Stimulated activated CD8-positive, alpha-beta memory T cell treated with anti-CD3 and anti-CD28 coated beads, Interleukin-12 subunit alpha, Interleukin-12 subunit beta, amount 100 ng/mL, for 24 hours (primary cell): ENCODE data around the gene SHISA7.
A peak's percentile ranks its signal among the peaks of the same experiment; 100 is the strongest.
"Not testable (repeated sequence)": the region's sequence is repeated elsewhere in the genome, so short reads cannot be mapped to it uniquely, and the experiment has no call there.

ENCODE experiments used
- DNase-seq: peaks from one replicate; pipeline ENCODE4 v3.0.0-alpha.2; 2020; ENCODE audit errors: extremely low read depth

The SHISA7 gene

DNA sequence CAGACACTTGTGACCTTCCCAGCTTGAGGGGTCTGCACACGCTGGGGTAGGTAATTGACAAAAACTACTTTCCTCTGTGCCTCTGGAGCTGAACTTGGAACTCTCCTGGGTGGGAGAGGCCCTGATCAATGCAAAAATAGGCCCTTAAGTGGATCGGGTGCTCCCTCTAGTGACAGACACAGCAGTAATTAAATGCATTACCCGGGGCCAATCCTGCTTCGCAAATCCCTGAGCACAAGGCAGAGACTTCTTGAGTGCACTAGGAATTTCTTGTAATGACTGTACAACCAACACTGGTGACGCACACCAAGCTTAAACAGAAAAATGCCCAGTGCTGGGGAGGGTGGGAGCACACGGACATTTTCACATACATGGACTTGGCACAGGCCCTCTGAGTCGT is 24.9 kb downstream of the SHISA7 start:
- no peak for DNase-seq

DNA sequence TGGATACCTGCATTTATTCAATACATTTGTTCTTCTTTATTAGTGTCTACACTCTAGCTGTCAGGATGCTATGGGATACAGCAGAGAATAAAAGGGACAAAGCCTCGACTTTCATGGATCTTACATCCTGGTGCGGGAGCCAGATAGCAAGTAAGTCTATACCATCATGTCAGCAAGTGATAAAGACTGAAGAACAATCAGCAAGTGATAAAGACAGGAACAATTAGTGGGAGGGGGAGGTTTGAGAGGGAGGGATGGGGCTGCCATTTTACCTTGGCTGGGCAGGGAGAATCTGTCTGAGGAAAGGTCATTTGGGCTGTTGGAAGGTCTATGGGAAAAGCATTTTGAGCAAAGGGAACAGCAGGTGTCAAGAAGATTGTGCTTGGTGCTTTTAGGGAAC is 32.9 kb downstream of the SHISA7 start:
- DNase-seq = no peak

DNA sequence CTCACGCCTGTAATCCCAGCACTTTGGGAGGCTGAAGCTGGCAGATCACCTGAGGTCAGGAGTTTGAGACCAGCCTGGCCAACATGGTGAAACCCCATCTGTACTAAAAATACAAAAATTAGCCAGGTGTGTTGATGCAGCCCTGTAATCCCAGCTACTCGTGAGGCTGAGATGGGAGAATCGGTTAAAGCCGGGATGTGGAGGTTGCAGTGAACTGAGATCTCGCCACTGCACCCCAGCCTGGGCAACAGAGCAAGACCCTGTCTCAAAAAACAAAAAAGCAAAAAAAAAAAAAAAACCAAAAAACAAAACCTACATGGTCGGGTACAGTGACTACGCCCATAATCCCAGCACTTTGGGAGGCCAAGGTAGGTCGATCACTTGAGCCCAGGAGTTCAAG is 33.9 kb downstream of the SHISA7 start:
- not testable (repeated sequence) for DNase-seq

DNA sequence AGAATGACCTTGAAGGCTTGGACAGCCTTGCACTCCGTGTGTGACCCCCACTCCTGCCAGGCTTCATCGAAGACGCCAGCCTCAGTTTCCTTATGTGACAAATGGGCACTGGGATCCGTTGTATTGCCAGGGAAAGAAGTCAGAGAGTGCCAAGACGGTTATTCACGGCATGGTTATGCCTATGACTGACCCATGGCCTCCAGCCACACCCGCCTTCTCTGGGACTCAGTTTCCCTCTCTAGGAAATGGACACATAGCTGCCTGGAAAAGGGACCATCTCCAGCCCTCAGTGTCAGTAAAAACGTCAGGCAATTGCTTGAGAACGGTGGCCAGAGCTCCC is 34.6 kb downstream of the SHISA7 start:
- DNase-seq = no peak

DNA sequence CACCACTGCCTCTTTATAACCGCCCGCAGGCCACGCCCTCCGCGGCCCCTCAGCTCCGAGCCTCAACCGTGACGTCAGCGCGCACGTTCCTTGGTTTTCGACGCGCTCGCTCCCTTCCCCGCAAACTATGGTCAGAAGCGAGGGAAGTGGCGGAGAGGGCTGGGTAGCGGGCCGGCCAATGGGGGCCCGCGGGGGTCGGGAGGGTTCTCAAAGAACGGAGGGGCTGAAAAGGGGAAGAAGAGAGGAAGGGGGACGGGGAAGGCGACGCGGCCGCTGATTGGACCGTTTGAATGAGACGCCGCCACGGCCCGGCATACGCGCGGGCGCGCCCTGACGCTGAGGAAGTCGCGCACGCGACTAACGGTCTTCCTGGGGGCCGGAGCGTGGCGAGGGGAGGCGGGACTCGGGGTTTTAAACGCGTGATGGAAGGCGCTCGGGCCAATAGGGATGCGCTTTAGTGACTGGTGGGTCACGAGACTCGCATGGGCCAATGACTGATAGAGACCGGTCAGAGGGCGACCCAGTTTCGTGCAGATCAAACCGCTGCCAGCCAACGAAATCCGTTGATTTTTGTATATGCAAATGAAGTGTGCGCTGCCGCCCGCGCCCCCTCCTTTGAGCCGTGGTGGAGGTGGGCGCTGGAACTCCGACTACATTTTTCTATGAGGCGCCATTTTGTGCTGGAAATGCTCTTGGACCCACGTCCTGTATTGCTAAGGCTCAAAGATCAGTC is 35.1 kb downstream of the SHISA7 start:
- DNase-seq = peak; percentile 92

DNA sequence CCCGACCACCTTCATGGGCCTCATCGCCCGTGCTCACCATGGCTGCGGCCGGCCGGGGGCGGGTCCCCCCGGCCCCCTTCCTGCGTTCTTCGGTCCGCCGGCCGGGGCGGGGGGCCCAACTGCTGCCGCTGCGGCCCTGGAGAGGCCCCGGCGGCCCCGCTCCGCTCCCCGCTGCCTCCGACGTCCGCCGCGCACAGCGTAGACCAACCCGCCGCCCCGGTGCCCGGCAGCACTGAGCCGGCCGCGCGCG is 35.6 kb downstream of the SHISA7 start, which contains the start of gene UBE2S:
Gene UBE2S (minus strand): TSS at position 239 of the 250 bp plus-strand sequence. CDS start 199 bp downstream, at position 40.
- not testable (repeated sequence) for DNase-seq

DNA sequence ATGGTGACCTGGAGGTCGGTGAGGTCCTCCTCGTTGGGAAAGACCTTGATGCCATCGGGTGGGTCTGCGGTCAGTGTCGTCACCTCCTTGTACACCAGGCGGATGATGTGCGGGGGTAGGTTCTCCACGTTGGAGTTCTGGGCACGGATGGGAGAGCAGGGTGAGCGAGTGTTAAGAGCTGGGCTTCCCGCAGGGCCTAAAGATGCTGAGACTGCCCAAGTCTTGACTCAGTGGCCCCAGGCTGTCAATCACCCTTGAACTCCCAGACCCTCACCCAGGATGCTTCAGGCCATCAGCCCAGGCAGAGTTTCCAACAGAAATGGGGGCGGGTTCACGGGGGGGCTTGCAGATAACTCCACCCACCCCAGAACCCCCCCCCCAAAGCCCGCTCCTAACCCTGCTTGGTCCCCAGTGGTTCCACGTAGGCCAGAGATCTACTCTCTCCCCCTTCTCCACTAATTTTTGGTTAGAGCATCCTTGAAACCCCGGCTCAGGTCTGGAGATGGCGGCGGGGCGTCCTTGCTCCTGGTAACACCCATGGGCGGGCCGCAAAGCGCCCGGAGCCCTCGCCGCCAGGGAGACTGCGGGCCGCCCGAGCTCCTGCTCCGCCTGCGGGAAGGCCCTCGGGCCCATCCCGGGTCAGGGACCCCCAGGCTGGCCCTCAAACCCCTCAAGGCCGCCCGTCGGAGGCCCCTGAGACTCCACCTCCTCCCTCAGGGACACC is 36.1 kb downstream of the SHISA7 start:
- DNase-seq = no peak

DNA sequence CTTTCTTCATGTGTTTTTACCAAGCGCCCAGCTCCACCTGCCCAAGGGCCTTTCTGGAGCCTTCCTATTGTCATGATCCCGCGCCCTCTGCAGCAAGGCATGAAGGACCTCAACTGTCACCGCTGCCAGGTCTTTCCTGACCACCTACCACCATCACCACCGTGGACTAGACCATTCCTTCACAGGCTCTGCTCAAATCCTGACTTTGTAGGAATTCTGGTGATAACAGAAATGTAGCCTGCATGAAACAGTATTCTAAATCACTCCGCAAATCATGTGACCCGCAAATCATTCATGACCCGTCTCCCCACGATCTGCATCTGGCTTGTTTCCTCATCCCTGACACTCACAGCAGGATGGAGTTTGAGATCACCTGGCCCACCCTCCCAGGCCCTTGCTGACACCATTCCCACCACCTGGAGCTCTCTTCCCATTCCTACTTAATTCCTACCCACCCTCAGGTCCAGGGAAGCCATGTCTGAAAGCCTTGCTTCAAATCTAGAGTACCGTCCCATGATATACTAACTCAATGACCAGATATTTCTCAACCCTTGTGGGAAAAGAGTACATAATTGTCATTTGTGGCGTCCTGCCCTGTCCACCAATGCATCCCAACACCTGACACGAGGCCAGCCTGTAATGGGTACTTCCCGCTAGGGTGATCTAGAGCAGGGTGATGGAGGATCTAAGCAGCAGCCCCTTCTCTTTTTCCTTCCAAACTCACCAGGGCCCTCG is 36.8 kb downstream of the SHISA7 start:
- no peak for DNase-seq

DNA sequence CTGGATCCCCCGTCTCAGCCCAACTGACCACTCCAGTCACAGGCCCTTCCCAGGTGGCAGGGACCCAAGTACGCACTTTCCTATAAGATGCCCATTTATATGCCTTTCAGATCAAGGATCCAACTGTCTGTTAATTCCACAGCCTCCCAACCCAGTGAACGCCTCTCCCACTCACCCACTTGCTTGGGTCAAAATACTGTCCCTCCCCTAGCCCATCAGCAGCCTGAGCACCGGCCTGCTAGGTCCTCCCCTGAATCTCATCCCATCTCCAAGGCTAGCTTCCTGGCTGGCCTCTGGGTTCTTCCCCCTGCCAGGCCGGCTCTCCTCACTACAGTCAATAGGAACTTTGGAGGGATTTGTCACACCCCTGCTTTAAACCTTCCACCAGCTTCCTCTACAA is 37.5 kb downstream of the SHISA7 start:
- DNase-seq = no peak

DNA sequence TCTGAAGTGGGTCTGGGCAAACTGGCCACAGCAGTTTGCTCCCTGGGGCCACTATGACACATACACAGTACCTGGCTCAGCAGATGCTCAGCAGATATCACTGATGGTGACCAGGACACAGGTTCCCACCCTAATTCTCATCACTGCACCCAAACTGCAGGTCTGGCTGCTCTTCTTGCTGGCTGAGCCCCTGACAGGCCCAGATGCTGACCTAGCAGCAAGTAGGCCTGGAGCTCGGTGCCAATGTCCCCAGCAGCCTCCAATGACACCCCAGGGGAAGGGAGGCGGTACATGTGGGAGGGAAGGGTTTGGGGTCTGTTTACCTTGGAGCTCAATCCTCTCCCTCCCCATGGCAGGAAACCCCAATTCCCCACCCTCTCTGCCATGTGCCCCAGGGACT is 40.6 kb downstream of the SHISA7 start:
- DNase-seq = no peak

DNA sequence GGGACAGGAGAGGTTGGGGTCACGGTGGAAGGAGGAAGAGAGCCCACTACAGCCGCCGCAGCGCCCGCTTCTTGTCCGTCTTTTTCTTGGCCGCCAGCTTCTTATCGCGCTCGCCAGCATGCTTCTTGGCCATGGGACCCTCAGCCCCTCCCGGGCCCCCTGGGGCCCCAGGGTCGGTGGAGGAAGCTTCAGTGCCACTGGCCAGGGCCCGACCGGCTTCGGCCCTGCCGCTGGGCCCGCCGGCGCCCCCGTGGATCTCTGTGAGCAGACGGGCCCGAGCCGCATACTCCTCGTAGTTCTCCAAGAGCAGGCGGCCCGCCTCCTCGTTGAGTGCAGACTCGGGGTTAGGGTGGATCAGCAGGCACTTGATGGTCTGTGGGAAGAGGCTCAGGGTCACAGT is 41.7 kb downstream of the SHISA7 start:
- DNase-seq = not testable (repeated sequence)

DNA sequence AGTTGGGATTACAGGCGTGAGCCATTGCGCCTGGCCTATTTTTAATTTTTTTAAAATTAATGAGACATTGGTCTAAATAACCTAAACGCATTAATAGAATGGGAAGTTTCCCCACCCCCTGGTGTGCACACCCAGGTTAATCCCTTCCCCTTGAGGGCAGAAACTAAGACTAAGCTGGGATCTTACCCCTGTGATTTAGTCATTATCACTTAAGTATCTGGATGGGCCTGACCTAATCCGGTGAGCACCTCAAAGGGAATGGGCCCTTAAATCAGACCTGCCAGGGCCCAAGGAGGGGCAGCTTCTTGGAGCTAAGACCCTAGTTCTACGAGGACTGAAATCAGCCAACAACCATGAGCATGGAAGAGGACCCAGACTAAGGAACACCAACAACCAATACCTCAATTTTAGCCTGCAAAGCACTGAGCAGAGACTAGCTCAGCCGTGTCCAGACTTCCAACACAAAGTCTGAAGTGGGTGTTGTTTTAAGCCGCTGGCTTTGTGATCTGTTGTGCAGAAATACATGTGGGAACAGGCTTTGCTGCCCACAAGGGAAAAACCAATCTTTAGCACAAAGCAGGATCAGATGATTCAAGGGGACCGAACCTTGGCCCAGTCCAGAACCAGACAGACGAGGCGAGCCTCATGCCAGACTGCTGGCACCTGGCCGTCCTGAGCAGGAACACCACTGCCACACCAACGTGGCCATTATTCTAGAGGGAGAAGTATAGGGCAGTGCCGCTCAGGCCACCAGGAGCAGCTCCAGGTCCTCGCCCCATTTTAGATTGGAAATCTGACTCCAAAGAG is 42.6 kb downstream of the SHISA7 start:
- DNase-seq = no peak

DNA sequence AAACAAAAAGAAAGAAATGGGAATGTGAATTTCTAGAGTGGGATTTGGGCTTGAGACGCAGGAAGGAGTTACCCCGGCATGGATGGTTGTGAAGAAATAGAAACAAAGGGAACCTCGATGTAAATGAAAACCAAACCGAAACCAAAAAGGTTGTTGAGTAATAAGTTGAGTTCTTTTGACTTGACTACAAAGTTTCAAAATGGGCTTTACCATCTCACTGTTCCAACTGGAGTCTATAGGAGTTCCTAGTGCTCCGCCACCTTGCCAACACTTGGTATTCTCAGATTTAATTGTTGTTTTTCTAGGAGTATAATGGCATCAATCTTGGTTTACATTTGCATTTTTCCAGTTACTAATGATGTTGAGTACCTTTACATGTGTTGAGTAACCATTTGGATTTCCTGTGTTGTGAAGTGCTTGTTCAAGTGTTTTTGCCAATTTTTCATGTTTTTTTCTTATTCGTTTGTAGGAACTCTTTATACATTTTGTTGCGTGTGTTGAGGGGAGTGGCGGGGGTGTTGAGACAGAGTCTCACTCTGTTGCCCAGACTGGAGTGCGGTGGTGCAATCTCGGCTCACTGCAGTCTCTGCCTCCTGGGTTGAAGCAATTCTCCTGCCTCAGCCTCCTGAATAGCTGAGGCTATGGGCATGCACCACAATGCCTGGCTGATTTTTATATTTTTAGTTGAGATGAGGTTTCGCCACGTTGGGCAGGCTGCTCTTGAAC is 44.7 kb downstream of the SHISA7 start:
- DNase-seq = no peak

DNA sequence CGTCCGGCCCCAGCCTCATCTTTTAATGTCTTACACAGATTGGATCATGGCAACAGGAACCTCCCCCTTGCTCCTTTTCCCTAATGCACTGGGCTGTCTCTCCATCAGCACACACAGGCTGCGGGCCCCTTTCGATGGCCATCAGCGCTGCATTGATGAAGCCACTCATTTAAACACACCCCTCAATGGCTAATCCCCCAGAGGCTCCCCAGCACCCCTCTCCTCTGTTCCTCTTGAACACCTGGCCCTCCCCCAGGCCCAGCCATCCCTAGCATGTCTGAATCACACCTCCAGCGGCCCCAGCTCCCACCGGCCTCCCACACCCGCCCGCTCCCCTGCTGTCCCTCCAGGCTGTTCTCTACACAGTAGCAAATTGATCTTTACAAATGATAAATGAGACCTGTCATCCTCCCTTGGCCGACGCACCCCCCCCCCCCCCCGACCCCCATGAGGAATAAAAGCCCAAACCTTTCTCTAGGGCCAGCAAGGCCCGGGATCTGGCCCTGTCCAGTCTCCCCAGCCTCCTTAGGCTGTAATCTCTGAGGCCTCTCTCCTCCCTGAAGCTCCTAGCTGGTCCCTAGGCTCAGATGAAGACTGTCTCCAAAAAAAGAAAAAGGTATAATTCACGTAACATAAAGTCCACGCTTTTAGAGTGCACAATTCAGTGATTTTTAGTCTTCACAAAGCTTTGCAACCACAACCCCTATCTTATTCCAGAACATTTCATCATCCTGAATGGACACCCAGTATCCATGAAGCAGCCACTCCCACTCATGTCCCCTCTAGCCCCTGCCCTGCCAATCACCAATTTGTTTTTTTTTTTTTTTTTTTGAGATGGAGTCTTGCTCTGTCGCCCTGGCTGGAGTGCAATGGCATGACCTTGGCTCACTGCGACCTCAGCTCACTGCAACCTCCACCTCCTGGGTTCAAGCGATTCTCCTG is 50.0 kb downstream of the SHISA7 start:
- no peak for DNase-seq

DNA sequence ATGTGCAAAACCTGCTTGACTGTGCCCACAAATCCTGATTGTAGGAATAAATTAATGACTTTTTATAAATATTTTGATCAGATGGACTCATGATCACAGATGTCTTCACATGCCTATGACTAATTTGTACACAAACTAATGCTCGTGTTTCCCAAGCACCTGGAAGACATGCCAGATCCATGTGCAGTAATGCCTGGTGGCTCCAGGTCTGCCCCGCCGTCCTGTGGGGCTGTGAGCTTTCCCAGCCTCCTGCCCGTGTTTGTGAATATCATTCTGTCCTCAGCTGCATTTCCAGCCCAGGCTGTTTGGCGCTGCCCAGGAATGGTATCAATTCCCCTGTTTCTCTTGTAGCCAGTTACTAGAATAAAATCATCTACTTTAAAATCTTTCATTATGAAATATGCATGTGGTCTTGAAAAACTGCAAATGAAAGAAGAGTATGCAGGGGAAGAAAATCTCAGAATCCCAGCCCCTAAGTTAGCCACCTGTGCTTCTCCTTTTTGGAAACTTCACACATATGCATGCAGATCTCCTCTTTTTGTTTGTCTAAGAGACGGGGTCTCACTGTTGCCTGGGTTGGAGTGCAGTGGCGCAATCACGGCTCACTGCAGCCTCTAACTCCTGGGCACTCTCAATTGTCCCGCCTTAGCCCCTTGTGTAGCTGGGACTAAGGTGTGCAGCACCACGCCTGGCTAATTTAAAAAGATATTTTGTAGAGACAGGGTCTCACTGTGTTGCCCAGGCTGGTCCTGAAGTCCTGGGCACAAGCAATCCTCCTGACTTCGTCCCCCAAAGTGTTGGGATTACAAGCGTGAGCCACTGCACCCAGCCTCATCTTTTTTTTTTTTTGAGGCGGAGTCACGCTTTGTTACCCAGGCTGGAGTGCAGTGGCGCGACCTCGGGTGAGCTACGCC is 51.1 kb downstream of the SHISA7 start:
- DNase-seq = no peak

DNA sequence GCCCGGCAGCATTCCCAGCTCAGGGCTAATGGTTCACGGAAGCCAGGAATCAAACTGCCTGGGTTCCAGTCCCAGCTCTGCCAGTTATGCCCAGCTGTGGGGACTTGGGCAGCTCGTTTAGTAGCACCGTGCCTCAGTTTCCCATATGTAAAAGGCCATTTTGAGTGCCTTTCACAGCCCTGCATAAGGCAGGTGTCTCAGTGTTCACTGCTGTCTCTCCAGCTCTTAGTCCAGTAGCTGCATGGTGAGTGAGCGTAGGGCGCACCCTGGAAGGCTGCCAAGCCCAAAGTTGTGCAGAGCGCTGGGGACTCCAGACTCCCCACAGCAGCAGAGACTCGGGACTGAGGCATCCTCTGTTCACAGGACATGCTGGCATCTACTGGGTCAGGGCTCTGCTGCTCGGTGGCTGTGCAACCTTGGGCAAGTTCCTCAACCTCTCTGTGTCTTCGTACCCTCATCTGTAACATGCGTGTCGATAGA is 51.9 kb downstream of the SHISA7 start:
- DNase-seq = no peak

DNA sequence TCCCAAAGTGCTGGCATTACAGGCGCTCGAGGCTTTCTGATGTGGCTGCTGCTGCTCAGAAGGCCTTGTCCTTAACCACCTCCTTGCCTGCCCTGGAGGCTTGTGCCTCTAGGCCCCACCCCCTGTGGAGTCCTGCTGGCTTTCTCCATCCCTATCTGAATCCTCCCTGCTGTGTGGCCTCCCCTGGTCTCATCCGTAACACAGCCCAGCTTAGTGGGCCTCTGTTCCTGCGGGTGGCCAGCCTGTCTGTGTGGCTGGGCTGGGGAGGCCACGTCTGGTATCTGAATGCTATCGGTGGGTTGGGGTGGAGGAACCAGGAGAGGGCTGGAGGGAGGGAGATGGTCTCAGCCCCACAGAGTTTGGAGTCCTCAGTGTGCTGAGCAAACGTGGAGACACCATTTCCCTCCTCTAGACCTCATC is 52.6 kb downstream of the SHISA7 start:
- no peak for DNase-seq

DNA sequence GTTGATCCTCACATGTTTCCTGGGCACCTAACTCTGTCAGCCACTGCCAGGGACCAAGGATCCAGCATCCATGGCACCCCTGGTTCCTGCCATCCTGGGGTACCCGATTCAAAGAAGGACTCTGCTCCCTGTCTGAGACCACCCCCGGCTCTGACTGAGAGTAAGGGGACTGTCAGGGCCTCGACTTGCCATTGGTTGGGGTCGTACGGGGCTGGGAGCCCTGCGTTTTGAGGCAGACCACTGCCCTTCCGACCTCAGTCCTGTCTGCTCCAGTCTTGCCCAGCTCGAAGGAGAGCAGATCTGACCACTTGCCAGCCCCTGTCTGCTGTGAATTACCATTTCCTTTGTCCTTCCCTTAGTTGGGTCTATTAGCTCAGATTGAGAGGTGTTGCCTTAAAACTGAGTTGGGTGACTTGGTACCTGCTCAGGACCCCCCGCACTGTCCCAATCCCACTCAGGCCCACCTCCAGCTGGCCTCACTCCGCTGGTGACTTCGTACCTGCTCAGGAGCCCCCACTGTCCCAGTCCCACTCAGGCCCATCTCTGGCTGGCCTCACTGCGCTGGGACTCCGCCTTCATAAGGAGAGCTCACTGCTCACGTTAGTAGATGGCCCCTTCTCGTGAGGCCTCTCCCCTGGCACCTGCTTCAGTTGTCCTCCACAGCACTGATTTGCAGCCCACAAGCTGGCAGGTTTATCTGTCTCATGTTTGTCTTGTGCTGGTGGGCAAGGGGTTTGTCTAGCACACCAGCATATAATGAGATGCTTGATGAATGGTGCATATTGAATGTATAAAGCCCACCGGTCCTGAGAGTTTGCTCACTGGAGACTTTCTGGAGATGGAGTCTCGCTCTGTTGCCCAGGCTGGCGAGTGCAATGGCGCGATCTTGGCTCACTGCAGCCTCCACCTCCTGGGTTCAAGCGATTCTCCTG is 53.4 kb downstream of the SHISA7 start:
- no peak for DNase-seq
